Measurements from ENCODE around the gene VEZF1.

Gene VEZF1

GRCh38 chr17:57924677-57925076, 63.4 kb downstream of the VEZF1 start:
- H4K20me1 ChIP-seq (ENCODE audit: low read depth, low read length) = no peaks in the 10 kb centered on the region
- no peak overlapping the region for H3K9ac ChIP-seq (ENCODE audit: low read length)
- no peak for TF ChIP-seq CTCF (IDR thresholded peaks at IDR 0.05; ENCODE audit: insufficient read depth, low read length, poor library complexity, severe bottlenecking)
- no peak for TF ChIP-seq EZH2phosphoT487 (conservative IDR thresholded peaks at IDR 0.05; ENCODE audit: low read length)
- H3K4me2 ChIP-seq (ENCODE audit: low read depth, low read length, poor library complexity, severe bottlenecking) = no peak overlapping the region
- H3K27ac ChIP-seq (ENCODE audit: low read depth, low read length) = no peak overlapping the region
- H3K79me2 ChIP-seq (ENCODE audit: insufficient read depth, low read length) = no peaks in the 10 kb centered on the region
- H3K36me3 ChIP-seq (ENCODE audit: low read length) = no peaks in the 10 kb centered on the region
- H3K4me3 ChIP-seq (ENCODE audit: insufficient read depth, low read length, poor library complexity, severe bottlenecking) = no peak overlapping the region
- no peaks in the 10 kb centered on the region for H3K27me3 ChIP-seq (ENCODE audit: low read length)
- no peaks in the 10 kb centered on the region for H3K9me3 ChIP-seq (ENCODE audit: insufficient read depth, low read length)
- H3F3A ChIP-seq (ENCODE audit: insufficient read depth) = no peaks in the 10 kb centered on the region
- H2AFZ ChIP-seq (ENCODE audit: low read depth, low read length, severe bottlenecking) = no peak overlapping the region
- H3K9me2 ChIP-seq (replicated peaks; ENCODE audit: insufficient read depth, low read length) = no peaks in the 10 kb centered on the region
